ENCODE results near the gene LDLR.

GRCh38 chr19:11061952-11062351 is 27.3 kb upstream of the LDLR start:
- TF ChIP-seq CTCF (conservative IDR thresholded peaks at IDR 0.05; ENCODE audit: low read depth, low read length) (no peak), EZH2 (IDR thresholded peaks at IDR 0.05; ENCODE audit: borderline replicate concordance, low read depth, low read length, poor library complexity, severe bottlenecking) (no peak)

Measured in A673 (cell line).